ENCODE results near the gene PTPRT. TPM values are rescaled to one million over a fixed set of nuclear protein-coding genes. Genes with fewer than 3 reads are reported as not detected.

The PTPRT gene
- total and polyA plus RNA-seq, 2 experiments from 2014 or later = not detected

DNA sequence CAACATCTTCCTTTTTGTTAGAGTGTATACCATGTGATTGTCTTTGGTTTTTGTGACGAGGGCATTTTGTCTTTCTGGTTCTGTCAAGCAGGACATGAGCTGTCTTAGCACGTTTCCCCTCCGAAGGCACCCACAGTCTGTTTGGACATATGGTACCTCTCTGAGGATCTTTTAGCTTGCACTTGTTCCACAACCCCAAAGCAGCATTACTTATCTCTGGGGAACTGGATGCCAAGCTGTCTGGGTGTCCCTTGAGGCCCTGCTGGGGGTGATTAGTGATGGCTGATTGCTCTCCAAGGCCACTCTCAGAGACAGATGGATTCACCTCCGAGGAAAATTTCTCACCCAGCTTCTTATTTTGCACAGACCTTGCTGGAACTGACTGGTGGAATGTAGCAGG lies 1126.6 kb downstream of the PTPRT start:
- Histone ChIP-seq H2AFZ (no peak overlapping the region), H3K27ac (ENCODE audit: low read depth) (no peak overlapping the region), H3F3A (replicated peaks; ENCODE audit: low read depth) (no peaks in the 10 kb centered on the region), H4K20me1 (replicated peaks; ENCODE audit: insufficient read depth) (no peaks in the 10 kb centered on the region), H3K27me3 (ENCODE audit: insufficient read depth) (no peaks in the 10 kb centered on the region), H3K36me3 (ENCODE audit: insufficient read depth) (0 out of 2 replicates have a peak, but pooled peaks cover 11% of the 10 kb centered on the region), H3K4me1 (ENCODE audit: insufficient read depth) (no peaks in the 10 kb centered on the region), H3K4me2 (no peak overlapping the region), H3K9me2 (ENCODE audit: insufficient read depth) (no peaks in the 10 kb centered on the region), H3K79me2 (replicated peaks; ENCODE audit: insufficient read depth) (no peaks in the 10 kb centered on the region), H3K4me3 (no peak overlapping the region)
- Mint-ChIP-seq H3K9me3 (peaks cover 92% of the 10 kb centered on the region), H3K27ac (no peak overlapping the region), H3K36me3 (ENCODE audit: low read depth) (peaks cover 18% of the 10 kb centered on the region; the same call in 2 of the 3 replicates), H3K27me3 (ENCODE audit: insufficient read depth, low read depth, poor library complexity) (no peaks in the 10 kb centered on the region), H3K4me1 (no peaks in the 10 kb centered on the region), H3K4me3 (no peak overlapping the region)
- no peak for ATAC-seq
- DNase-seq (ENCODE audit: low spot score) = no peak
- TF ChIP-seq ZNF331 (CRISPR knock-in tag; IDR thresholded peaks at IDR 0.05; ENCODE audit: low read depth) (no peak), EZH2 (IDR thresholded peaks at IDR 0.05; ENCODE audit: low read depth, unreplicated experiment) (no peak), CREB1 (CRISPR knock-in tag; IDR thresholded peaks at IDR 0.05; ENCODE audit: low read depth) (no peak), POLR2AphosphoS5 (IDR thresholded peaks at IDR 0.05; ENCODE audit: low read depth) (no peak), NANOG (IDR thresholded peaks at IDR 0.05; ENCODE audit: borderline replicate concordance) (no peak)
- TF ChIP-seq, protein P1, sequence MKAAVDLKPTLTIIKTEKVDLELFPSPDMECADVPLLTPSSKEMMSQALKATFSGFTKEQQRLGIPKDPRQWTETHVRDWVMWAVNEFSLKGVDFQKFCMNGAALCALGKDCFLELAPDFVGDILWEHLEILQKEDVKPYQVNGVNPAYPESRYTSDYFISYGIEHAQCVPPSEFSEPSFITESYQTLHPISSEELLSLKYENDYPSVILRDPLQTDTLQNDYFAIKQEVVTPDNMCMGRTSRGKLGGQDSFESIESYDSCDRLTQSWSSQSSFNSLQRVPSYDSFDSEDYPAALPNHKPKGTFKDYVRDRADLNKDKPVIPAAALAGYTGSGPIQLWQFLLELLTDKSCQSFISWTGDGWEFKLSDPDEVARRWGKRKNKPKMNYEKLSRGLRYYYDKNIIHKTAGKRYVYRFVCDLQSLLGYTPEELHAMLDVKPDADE (IDR thresholded peaks at IDR 0.05) = no peak
- TF ChIP-seq, protein P2, sequence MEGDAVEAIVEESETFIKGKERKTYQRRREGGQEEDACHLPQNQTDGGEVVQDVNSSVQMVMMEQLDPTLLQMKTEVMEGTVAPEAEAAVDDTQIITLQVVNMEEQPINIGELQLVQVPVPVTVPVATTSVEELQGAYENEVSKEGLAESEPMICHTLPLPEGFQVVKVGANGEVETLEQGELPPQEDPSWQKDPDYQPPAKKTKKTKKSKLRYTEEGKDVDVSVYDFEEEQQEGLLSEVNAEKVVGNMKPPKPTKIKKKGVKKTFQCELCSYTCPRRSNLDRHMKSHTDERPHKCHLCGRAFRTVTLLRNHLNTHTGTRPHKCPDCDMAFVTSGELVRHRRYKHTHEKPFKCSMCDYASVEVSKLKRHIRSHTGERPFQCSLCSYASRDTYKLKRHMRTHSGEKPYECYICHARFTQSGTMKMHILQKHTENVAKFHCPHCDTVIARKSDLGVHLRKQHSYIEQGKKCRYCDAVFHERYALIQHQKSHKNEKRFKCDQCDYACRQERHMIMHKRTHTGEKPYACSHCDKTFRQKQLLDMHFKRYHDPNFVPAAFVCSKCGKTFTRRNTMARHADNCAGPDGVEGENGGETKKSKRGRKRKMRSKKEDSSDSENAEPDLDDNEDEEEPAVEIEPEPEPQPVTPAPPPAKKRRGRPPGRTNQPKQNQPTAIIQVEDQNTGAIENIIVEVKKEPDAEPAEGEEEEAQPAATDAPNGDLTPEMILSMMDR (conservative IDR thresholded peaks at IDR 0.05; ENCODE audit: low read depth in 2 of 2) = no peak
- TF ChIP-seq, protein P3, sequence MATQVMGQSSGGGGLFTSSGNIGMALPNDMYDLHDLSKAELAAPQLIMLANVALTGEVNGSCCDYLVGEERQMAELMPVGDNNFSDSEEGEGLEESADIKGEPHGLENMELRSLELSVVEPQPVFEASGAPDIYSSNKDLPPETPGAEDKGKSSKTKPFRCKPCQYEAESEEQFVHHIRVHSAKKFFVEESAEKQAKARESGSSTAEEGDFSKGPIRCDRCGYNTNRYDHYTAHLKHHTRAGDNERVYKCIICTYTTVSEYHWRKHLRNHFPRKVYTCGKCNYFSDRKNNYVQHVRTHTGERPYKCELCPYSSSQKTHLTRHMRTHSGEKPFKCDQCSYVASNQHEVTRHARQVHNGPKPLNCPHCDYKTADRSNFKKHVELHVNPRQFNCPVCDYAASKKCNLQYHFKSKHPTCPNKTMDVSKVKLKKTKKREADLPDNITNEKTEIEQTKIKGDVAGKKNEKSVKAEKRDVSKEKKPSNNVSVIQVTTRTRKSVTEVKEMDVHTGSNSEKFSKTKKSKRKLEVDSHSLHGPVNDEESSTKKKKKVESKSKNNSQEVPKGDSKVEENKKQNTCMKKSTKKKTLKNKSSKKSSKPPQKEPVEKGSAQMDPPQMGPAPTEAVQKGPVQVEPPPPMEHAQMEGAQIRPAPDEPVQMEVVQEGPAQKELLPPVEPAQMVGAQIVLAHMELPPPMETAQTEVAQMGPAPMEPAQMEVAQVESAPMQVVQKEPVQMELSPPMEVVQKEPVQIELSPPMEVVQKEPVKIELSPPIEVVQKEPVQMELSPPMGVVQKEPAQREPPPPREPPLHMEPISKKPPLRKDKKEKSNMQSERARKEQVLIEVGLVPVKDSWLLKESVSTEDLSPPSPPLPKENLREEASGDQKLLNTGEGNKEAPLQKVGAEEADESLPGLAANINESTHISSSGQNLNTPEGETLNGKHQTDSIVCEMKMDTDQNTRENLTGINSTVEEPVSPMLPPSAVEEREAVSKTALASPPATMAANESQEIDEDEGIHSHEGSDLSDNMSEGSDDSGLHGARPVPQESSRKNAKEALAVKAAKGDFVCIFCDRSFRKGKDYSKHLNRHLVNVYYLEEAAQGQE (IDR thresholded peaks at IDR 0.05; ENCODE audit: unreplicated experiment) = no peak

DNA sequence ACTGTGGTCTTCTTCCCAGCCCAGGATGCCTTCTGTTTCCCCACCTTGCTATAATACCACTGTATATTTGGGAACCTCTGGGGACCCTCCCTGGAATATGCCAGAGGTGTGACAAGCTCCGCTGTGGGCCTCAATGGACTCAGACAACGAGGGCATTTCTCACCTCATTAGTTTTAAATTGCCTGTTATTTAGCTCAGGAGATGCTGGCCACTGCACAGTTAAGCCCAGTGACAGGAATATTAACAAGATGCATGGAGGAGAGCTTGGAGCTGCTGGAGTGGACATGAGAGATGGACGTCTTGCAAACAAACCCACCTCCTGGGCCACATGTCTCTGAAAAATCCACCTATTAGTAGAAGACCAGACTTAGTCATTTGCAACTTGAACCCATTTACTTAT lies 1136.4 kb downstream of the PTPRT start:
- Mint-ChIP-seq H3K27me3 (ENCODE audit: insufficient read depth, low read depth, poor library complexity) (peaks cover 7% of the 10 kb centered on the region), H3K9me3 (peaks cover 100% of the 10 kb centered on the region), H3K27ac (no peak overlapping the region), H3K36me3 (ENCODE audit: low read depth) (peaks cover 35% of the 10 kb centered on the region), H3K4me3 (no peak overlapping the region), H3K4me1 (no peaks in the 10 kb centered on the region)
- H3K27me3 ChIP-seq (ENCODE audit: insufficient read depth) = no peaks in the 10 kb centered on the region
- no peak overlapping the region for H3K4me3 ChIP-seq
- no peaks in the 10 kb centered on the region for H3K9me2 ChIP-seq (ENCODE audit: insufficient read depth)
- no peaks in the 10 kb centered on the region for H3F3A ChIP-seq (replicated peaks; ENCODE audit: low read depth)
- H3K27ac ChIP-seq (ENCODE audit: low read depth) = no peak overlapping the region
- no peaks in the 10 kb centered on the region; the same call in 1 of the 2 replicates for H3K36me3 ChIP-seq (ENCODE audit: insufficient read depth)
- no peaks in the 10 kb centered on the region for H3K4me1 ChIP-seq (ENCODE audit: insufficient read depth)
- H2AFZ ChIP-seq = no peak overlapping the region
- ATAC-seq (no peak), DNase-seq (ENCODE audit: low spot score) (no peak)
- no peak overlapping the region for H3K4me2 ChIP-seq
- no peaks in the 10 kb centered on the region for H3K79me2 ChIP-seq (replicated peaks; ENCODE audit: insufficient read depth)
- H4K20me1 ChIP-seq (replicated peaks; ENCODE audit: insufficient read depth) = no peaks in the 10 kb centered on the region
- TF ChIP-seq EZH2phosphoT487 (IDR thresholded peaks at IDR 0.05; ENCODE audit: unreplicated experiment) = no peak
- no peak for TF ChIP-seq ZNF114 (CRISPR knock-in tag; IDR thresholded peaks at IDR 0.05)
- TF ChIP-seq CREB1 (CRISPR knock-in tag; IDR thresholded peaks at IDR 0.05; ENCODE audit: low read depth) = no peak
- no peak for TF ChIP-seq STAT1 (IDR thresholded peaks at IDR 0.05; ENCODE audit: unreplicated experiment)
- TF ChIP-seq, protein P1 (IDR thresholded peaks at IDR 0.05) = no peak
